ENCODE data around the gene MME. TPM values are rescaled to one million over a fixed set of nuclear protein-coding genes. Genes with fewer than 3 reads are reported as not detected.

Gene MME
- total and polyA plus RNA-seq, 10 of the 15 experiments (the other 5 are each of a cell fraction or from before 2014, with no cell fraction given): under 0.01 to 0.23 (median 0.09) TPM; not detected in 3

DNA sequence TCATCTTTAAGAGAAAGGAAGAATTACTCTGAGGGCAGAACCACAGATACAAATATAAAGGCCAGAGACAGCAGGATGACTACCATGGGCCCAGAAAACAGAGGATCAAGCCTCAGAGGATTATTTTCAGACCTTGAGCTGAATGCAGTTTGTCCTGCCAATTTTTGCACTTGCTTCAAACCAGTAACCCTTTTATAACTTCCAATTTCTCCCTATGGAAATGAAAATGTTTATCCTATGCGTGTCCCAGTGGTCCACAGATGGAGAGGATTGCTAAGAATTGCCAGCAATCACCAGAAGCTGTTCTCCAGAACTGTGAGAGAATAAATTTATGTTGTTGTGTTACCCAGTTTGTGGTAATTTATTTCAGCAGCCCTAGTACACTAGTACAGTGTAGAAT lies 26.4 kb upstream of the MME start:
- Histone ChIP-seq H2AFZ (ENCODE audit: control insufficient read depth, low read depth, low read length) (no peak overlapping the region), H3K27me3 (replicated peaks in 1 of 2; ENCODE audit: control insufficient read depth in 2 of 2, insufficient read depth in 2 of 2, low read length in 1 of 2) (no peaks in the 10 kb centered on the region), H3K9me3 (replicated peaks; ENCODE audit: control insufficient read depth, insufficient read depth, low read length) (no peaks in the 10 kb centered on the region; the same call in 2 of the 3 replicates), H3K27ac (ENCODE audit: control insufficient read depth, insufficient read depth) (no peak overlapping the region), H3K79me2 (ENCODE audit: control insufficient read depth, insufficient read depth, low read length) (no peaks in the 10 kb centered on the region), H3K36me3 (ENCODE audit: control insufficient read depth in 2 of 2, insufficient read depth in 2 of 2, low read length in 1 of 2) (no peaks in the 10 kb centered on the region), H3K4me2 (ENCODE audit: control insufficient read depth, insufficient read depth) (no peak overlapping the region), H3K9ac (ENCODE audit: control insufficient read depth, insufficient read depth, low read length) (no peak overlapping the region), H3K4me3 (no peak overlapping the region), H4K20me1 (ENCODE audit: control insufficient read depth, insufficient read depth) (no peaks in the 10 kb centered on the region), H3K4me1 (ENCODE audit: control insufficient read depth, insufficient read depth, low read length) (no peaks in the 10 kb centered on the region)
- BruUV-seq (replicated peaks): no TSS peak
- ATAC-seq (no peak), DNase-seq (ENCODE audit: low read depth, low spot score) (no peak), FAIRE-seq (no peak)
- WGBS (ENCODE audit: insufficient coverage, insufficient replicate concordance, low lambda C conversion rate, missing lambda C conversion rate): 14% methylated on average over 1 of the region's 1 CpG
- ChIA-PET SMC1A (ENCODE audit: uncharacterized antibody, unreplicated experiment) (no interaction called here), POLR2A (no interaction called here), RAD21 (ENCODE audit: unreplicated experiment) (no interaction called here), CTCF (no interaction called here)
- in situ Hi-C loops (cut with MboI): no loop called here
- intact Hi-C loops (cut with micrococcal nuclease; ENCODE audit: unreplicated experiment): no loop called here
- TF ChIP-seq SIX5 (IDR thresholded peaks at IDR 0.05; ENCODE audit: low read depth, low read length, severe bottlenecking) (no peak), ETV6 (conservative IDR thresholded peaks at IDR 0.05 in 1 of 2, IDR thresholded peaks at IDR 0.05 in 1 of 2; ENCODE audit: borderline replicate concordance in 1 of 2, low read depth in 1 of 2) (no peak), HDAC2 (IDR thresholded peaks at IDR 0.05) (no peak), IKZF2 (IDR thresholded peaks at IDR 0.05) (no peak), ESRRA (IDR thresholded peaks at IDR 0.05; ENCODE audit: low read length) (no peak), RCOR1 (conservative IDR thresholded peaks at IDR 0.05; ENCODE audit: low read depth, low read length) (no peak), FOXK2 (IDR thresholded peaks at IDR 0.05) (no peak), TCF12 (IDR thresholded peaks at IDR 0.05; ENCODE audit: low read depth, low read length) (no peak), CEBPB (IDR thresholded peaks at IDR 0.05; ENCODE audit: borderline replicate concordance in 1 of 2, low read depth in 2 of 2, low read length in 2 of 2) (no peak), NFYA (IDR thresholded peaks at IDR 0.05; ENCODE audit: borderline replicate concordance, low read depth, low read length) (no peak), NR2C2 (IDR thresholded peaks at IDR 0.05; ENCODE audit: borderline replicate concordance, control insufficient read depth, insufficient read length, low read depth) (no peak), TARDBP (IDR thresholded peaks at IDR 0.05; ENCODE audit: borderline replicate concordance) (no peak)
- TF ChIP-seq, protein P1, sequence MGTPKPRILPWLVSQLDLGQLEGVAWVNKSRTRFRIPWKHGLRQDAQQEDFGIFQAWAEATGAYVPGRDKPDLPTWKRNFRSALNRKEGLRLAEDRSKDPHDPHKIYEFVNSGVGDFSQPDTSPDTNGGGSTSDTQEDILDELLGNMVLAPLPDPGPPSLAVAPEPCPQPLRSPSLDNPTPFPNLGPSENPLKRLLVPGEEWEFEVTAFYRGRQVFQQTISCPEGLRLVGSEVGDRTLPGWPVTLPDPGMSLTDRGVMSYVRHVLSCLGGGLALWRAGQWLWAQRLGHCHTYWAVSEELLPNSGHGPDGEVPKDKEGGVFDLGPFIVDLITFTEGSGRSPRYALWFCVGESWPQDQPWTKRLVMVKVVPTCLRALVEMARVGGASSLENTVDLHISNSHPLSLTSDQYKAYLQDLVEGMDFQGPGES (IDR thresholded peaks at IDR 0.05): no peak
- TF ChIP-seq, protein P2, sequence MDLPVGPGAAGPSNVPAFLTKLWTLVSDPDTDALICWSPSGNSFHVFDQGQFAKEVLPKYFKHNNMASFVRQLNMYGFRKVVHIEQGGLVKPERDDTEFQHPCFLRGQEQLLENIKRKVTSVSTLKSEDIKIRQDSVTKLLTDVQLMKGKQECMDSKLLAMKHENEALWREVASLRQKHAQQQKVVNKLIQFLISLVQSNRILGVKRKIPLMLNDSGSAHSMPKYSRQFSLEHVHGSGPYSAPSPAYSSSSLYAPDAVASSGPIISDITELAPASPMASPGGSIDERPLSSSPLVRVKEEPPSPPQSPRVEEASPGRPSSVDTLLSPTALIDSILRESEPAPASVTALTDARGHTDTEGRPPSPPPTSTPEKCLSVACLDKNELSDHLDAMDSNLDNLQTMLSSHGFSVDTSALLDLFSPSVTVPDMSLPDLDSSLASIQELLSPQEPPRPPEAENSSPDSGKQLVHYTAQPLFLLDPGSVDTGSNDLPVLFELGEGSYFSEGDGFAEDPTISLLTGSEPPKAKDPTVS (IDR thresholded peaks at IDR 0.05; ENCODE audit: low read depth, low read length): no peak
- TF ChIP-seq, protein P3, sequence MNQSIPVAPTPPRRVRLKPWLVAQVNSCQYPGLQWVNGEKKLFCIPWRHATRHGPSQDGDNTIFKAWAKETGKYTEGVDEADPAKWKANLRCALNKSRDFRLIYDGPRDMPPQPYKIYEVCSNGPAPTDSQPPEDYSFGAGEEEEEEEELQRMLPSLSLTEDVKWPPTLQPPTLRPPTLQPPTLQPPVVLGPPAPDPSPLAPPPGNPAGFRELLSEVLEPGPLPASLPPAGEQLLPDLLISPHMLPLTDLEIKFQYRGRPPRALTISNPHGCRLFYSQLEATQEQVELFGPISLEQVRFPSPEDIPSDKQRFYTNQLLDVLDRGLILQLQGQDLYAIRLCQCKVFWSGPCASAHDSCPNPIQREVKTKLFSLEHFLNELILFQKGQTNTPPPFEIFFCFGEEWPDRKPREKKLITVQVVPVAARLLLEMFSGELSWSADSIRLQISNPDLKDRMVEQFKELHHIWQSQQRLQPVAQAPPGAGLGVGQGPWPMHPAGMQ (IDR thresholded peaks at IDR 0.05; ENCODE audit: borderline replicate concordance): no peak
- TF ChIP-seq, protein P4, sequence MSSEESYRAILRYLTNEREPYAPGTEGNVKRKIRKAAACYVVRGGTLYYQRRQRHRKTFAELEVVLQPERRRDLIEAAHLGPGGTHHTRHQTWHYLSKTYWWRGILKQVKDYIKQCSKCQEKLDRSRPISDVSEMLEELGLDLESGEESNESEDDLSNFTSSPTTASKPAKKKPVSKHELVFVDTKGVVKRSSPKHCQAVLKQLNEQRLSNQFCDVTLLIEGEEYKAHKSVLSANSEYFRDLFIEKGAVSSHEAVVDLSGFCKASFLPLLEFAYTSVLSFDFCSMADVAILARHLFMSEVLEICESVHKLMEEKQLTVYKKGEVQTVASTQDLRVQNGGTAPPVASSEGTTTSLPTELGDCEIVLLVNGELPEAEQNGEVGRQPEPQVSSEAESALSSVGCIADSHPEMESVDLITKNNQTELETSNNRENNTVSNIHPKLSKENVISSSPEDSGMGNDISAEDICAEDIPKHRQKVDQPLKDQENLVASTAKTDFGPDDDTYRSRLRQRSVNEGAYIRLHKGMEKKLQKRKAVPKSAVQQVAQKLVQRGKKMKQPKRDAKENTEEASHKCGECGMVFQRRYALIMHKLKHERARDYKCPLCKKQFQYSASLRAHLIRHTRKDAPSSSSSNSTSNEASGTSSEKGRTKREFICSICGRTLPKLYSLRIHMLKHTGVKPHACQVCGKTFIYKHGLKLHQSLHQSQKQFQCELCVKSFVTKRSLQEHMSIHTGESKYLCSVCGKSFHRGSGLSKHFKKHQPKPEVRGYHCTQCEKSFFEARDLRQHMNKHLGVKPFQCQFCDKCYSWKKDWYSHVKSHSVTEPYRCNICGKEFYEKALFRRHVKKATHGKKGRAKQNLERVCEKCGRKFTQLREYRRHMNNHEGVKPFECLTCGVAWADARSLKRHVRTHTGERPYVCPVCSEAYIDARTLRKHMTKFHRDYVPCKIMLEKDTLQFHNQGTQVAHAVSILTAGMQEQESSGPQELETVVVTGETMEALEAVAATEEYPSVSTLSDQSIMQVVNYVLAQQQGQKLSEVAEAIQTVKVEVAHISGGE (CRISPR knock-in tag; IDR thresholded peaks at IDR 0.05): no peak
- TF ChIP-seq, protein P5, sequence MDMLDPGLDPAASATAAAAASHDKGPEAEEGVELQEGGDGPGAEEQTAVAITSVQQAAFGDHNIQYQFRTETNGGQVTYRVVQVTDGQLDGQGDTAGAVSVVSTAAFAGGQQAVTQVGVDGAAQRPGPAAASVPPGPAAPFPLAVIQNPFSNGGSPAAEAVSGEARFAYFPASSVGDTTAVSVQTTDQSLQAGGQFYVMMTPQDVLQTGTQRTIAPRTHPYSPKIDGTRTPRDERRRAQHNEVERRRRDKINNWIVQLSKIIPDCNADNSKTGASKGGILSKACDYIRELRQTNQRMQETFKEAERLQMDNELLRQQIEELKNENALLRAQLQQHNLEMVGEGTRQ (IDR thresholded peaks at IDR 0.05; ENCODE audit: borderline replicate concordance, low read depth, low read length): no peak

Data from GM12878 (cell line).